HG03175 (cell line): ENCODE results near the gene PEX14.

Experiments
- ATAC-seq: cut with Tn5 transposase; IDR thresholded peaks from one replicate; pipeline ENCODE4 v1.9.1; 2021; ENCODE audit warnings: mild to moderate bottlenecking, moderate library complexity; ENCODE audit not compliant: unreplicated experiment

Gene PEX14

GRCh38 chr1:10659646-10660540 lies 185.1 kb downstream of the PEX14 start:
- no peak for ATAC-seq

DNA sequence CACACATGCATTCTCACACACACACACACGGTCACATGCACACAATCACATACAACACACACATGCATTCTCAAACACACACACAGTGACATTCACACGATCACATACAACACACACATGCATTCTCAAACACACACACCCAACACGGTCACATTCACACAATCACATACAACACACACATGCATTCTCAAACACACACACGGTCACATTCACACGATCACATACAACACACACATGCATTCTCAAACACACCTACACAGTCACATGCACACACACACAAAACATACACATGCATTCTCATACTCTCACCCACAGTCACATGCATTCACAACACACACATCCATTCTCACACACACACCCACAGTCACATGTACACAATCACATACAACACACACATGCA lies 186.7 kb downstream of the PEX14 start:
- ATAC-seq, result no peak

DNA sequence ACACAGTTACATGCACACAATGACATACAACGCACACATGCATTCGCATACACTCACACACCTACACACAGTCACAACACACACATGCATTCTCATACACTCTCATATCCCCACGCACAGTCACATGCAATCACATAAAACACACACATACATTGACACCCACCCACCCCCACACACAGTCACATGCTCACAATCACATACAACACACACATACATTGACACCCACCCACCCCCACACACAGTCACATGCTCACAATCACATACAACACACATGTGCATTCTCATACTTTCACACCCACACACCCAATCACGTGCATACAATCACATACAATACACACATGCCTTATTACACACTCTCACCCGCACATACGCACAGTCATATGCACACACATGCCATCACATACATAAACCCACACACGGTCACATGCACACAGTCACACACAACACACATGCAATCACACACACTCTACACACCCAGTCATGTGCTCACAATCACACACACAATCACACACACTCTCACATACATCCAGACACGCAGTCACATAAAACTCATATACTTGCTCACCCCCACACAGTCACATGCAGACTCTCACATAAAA lies 187.4 kb downstream of the PEX14 start:
- no peak for ATAC-seq

- no peak for ATAC-seq
Measured at GRCh38 chr1:10662824-10663677, 188.3 kb downstream of the PEX14 start.

GRCh38 chr1:10663678-10664035 lies 188.9 kb downstream of the PEX14 start:
- no peak for ATAC-seq

DNA sequence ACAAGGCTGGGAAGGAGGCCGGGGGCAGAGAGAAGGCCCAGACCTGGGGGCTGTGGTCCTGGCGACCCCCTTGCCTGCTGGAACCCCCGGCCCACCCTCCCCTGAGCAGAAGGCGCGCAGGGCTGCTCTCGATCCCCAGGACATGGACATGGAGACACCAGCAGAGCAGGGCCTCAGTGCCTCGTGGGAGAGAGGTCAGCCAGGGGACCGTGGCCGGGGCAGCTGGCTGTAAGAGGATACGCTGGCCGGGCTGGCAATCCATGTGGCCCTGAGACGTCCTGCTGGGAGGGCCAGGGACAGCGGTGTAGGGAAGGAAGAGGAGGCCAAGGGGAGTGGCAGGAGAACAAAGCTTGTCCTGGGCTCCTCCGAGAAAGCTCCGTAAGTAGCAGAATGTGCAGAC lies 189.5 kb downstream of the PEX14 start:
- ATAC-seq, result no peak

GRCh38 chr1:10665226-10665625 lies 190.5 kb downstream of the PEX14 start:
- no peak for ATAC-seq

GRCh38 chr1:10665930-10666850 lies 191.4 kb downstream of the PEX14 start:
- ATAC-seq, result no peak

- no peak for ATAC-seq
Measured at GRCh38 chr1:10667861-10668761, 193.4 kb downstream of the PEX14 start.

DNA sequence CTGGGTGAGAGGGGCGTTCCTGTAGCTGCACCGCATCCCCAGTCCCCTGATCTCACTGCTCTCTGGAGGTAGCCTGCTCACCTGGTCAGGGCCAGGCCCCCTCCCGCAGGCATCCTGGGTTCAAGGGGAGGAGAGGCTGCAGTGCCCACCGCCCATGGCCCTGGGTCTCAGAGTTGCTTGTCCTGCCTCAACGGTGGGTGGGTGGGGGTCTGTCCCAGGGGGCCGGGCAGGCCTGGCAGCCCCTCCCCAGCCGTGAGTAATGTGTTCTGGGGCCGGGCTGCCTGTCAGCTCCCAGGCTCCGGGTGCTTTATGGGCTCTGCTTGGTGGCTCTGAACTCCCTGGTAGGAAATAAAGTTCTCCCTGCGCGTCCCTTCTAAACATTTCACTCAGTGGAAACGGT lies 194.8 kb downstream of the PEX14 start:
- no peak for ATAC-seq

GRCh38 chr1:10670190-10670589 lies 195.4 kb downstream of the PEX14 start:
- ATAC-seq, result no peak

DNA sequence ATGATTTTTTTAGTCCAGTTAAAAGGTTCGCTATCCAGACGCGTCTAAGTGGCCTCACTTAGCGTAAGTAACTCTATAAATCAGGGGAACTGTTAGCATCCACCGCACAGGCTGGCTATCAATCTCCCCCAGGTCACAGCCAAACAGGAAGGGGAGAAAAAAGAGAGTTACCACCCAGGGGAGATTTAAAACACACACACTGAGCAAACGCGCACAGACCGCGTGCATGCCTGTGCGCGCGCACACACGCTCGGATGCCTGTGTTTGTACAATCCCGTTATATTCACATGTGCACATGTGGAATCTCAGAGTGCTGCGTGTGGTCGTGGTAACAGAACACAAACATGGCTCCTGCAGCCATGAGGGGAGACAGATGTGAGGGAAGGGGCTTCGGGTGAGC lies 196.3 kb downstream of the PEX14 start:
- ATAC-seq, result no peak

DNA sequence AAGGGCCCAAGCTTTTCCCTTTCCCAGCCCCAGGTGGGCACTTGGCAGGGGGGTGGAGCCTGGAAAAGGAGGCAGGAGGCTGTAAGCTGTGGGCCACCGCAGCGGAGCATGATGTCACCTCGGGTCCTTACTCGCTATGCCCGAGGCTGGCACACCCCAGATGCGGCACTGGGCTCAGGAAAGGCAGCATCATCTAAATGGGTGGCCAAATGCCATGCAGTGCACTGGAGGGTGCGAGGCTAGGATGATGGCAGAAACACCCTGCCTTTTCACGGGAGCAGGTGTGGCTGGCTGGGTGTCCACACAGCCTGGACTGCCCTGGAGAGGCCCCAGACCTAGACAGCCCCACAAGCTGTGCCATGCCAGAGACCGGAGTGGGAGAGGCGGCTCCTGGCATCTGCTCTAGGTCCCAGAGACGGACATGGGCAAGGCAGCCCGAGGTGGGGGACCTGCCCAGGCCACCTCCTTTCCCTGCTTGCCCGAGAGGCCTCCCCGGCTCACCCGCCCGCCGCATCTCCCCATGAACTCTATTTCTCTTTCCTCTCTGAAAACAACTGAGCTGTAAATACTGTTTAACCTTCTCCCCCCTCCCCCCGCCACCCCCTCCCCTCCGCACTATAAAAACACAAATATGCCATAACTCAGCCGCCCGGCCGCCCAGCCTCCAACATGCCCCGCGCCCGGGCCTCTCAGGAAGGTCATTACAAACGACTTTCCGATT lies 197.0 kb downstream of the PEX14 start:
- ATAC-seq, result no peak

DNA sequence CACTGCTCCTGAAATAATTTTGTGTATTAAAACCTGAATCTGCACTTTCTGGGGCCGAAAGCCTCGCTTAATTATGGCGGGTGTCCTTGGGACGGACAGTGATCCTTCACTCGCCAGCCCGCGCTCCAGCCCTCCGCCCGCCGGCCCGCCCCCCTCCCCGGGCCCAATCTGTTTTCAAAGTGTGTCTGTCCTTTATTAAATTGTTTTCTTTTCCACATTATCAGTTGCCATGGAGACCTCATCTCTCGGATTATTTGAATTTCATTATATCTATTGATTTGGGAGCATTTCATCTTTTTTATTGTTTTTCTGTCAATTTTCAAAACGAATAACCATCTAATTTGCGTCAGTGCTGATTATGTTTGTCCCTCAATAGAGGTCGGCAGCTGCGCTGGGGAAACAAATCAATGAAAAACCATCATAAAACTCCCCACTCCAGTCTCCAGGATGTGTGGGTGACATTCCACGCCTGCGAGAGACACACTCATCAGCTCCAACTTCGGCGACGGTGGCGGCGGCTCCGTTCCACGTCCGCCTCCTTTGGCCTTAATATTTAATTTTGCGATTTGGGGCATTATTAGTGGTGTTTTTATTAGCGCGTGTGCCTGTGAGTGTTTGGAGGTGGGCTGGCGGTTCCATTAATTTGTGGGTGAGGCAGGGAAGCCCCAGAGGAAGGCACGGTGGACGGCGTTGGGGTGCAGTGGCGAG lies 197.7 kb downstream of the PEX14 start:
- no peak for ATAC-seq

GRCh38 chr1:10673109-10673711 lies 198.5 kb downstream of the PEX14 start:
- ATAC-seq, result no peak

GRCh38 chr1:10674222-10674621 lies 199.5 kb downstream of the PEX14 start:
- ATAC-seq, result no peak

DNA sequence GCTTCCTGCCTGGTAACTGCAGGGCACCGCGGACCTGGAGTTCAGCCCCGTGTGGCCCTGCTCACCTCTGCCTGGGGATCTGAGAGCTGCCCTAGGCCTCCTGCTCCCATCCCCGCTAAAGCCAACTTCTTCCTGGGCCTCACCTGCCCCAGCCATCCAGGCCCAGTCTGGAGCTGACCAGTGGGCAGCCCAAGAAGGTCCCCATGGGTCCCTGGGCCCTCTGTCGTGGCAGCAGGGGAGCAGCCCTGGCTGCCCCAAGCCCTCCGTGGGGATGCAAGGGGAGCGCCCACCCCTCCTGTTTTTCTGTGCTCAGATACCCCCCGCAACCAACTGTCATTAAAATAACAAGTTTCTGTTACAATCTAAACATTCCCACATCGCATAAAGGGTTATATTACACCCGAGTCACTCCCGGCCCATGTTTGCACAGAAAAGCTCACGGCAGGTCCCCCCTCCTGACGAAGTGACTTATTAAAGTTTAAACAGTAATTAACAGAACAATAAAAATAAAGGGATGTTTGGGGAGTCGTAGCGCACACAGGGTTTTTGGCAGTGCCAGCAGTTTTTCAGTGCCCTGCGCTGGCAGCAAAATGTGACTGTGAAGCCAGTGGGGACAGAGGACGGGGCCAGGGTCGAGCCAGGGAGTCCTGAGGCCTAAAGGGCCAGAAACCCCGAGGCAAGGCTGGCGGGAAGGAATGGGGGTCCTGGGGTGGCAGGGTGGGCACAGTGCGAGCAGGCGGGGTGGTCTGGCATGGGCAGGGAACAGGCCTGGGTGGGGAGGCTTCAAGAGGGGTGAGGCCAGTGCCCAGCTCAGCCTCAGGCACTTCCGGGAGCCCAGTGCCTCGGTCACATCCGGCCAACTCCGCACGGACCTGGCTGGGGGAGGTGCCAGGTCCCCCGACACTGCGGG lies 200.2 kb downstream of the PEX14 start:
- ATAC-seq, result no peak
